Activated CD8-positive, alpha-beta memory T cell treated with anti-CD3 and anti-CD28 coated beads for 1 hour (primary cell): Measurements from ENCODE around the gene LRRC23.

Experiments
- DNase-seq, 2 donors: peaks; one replicate each; pipeline ENCODE4 v3.0.0-alpha.2; 2020; ENCODE audit warnings: low read depth in 1 of 2; ENCODE audit errors: extremely low read depth in 1 of 2

LRRC23 gene

DNA sequence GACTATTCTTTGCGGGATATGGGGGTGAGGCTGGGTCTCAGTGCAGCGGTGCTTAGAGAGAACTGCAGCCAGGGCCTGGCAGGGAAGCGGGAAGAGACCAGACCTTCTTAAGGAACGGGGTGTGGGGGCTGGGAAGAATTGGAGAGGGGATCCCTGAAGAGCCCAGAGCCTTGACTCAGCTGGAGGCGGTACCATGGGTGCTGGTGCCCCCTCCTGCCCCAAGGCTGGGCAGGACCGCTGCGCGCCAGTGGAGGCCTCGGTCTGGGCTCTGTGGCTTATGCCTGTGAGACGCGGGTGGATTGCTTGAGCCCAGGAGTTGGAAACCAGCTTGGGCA lies 37.7 kb downstream of the LRRC23 start:
- DNase-seq: no peak

DNA sequence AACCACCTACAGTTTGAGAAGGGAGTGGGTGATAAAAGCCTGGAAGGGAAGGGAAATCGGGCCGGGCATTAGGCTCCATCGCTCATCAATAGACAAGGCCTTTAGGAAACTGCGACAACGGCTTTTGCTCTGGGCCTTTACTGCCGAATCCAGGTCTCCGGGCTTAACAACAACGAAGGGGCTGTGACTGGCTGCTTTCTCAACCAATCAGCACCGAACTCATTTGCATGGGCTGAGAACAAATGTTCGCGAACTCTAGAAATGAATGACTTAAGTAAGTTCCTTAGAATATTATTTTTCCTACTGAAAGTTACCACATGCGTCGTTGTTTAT lies 38.7 kb downstream of the LRRC23 start:
- DNase-seq: no peak

DNA sequence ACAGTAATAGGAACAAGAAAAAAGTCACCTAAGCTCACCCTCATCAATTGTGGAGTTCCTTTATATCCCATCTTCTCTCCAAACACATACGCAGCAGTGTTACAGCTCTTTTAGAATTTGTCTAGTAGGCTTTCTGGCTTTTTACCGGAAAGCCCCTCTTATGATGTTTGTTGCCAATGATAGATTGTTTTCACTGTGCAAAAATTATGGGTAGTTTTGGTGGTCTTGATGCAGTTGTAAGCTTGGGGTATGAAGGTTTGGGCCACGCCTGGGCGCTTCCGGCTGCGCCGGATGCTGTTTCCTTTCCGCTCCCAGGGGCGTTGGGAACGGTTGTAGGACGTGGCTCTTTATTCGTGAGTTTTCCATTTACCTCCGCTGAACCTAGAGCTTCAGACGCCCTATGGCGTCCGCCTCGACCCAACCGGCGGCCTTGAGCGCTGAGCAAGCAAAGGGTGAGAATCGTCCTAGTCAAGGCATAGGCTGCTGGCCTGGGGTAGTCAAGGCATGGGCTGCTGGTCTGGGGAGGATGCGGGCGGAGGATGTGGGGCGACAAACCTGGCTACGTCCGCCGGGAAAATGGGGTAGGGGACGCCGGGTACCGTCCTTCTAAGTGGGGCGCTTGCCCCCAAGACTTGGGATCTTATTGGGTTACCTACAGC lies 39.2 kb downstream of the LRRC23 start, which contains the start of the genes C12orf57 and RNU7-1:
Gene C12orf57, plus strand, starts transcription at position 301 of the 659 bp plus-strand sequence. Its CDS starts 100 bp downstream, at position 401.
Gene RNU7-1, plus strand, starts transcription at position 95 of the 659 bp plus-strand sequence.
- no peak for DNase-seq

DNA sequence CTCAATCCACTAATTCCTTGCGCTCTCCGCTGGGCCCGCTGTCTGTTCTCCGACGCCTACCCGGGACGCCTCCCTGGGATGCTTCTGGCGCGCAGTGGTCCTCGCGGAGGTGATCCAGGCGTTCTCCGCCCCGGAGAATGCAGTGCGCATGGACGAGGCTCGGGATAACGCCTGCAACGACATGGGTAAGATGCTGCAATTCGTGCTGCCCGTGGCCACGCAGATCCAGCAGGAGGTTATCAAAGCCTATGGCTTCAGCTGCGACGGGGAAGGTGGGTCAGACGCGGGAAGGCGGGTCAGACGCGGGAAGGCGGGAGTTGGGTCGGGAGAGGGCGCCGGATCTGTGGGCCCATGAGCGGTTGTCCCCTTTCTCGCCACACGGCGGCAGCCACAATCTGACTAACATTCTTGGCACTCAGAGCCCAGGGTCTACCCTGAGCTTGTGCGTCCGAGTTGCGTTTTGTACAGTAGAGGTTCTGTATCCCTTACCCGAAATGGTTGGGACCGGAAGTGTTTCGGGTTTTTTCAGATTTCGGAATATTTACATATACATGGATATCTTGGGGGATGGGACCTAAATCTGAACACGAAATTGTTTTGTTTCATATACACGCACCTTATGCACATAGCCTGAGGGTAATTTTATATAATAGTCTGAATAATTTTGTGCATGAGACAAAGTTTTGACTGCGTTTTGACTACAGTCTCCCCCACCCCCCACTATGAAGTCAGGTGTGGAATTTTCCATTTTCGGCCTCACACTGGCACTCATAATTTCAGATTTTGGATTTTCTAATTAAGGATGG lies 40.0 kb downstream of the LRRC23 start:
- DNase-seq: peak; percentile 70 to 72

DNA sequence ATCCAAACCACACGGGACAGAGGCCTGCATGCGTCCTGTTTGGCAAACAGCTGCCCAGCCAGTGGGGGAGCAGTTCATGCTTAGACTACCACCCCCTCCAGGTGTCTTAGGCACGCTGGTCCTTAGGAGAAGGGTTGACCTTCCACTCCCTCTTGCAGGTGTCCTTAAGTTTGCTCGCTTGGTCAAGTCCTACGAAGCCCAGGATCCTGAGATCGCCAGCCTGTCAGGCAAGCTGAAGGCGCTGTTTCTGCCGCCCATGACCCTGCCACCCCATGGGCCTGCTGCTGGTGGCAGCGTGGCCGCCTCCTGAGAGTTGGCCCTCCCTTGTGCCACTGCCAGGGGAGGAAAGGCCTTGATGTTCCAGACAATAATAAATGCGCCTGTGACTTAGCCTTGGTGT lies 41.0 kb downstream of the LRRC23 start:
- DNase-seq: no peak

DNA sequence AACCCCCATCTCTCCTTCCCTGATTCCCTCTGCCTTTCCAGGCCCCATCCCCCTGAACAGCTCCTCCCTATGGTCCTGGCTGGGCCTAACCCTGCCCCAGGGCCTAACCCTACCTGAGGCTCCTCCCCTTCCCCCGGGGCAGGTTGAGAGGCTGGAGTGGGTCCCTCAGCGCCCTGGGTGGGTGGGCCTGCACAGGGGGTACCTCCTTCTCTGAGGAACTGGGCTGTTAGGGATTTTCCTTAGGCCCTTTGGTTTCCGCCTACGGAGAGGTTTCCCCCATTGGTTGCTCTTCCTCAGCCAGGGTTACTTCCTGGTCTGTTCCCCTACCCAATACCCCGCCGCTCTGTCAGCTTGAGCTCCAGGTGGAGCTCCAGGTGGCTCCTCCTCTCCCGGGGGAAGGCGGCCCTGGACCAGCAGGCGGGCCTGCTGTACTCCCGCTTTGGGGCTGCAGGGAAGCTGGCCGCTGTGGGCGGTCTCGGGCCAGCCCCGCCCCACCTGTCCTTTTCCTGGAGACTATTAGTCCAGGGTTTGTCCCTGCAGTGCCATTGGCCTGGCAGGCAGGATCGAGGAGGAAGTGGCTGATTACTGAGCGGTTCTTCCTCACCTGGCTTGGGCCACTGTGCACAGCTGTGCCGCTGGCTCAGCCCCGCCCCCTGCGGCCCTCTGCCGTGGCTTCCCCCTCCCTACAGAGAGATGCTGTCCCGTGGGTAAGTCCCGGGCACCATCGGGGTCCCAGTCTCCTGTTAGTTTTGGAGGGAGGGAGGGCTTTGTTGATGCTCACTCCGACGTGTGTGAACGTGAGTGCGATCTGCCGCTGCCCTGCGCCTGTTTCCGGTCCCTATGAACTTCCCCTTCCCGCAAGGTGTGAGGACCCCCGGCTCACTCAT lies 41.7 kb downstream of the LRRC23 start:
- DNase-seq: no peak

DNA sequence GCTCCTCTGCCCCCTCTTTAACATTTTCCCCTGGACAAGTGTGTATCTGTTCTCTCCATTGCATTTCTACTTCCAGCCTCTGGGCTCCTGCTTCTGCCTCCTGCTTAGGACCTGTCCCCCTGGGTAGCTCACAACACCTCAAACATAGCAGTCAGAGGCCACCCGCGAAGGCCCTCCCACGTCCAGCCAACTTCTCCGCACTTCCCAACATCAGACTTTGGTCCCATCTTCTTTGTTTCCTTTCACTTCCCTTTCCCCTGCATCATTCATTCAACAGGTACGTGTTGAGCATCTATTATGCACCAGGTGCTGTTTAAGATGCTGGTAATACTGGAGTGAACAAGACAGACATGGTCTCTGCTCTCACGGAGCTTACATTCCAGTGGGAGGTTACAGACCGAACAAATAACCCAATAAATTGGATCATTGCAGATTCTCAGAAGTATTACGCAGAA lies 42.3 kb downstream of the LRRC23 start:
- DNase-seq: no peak

DNA sequence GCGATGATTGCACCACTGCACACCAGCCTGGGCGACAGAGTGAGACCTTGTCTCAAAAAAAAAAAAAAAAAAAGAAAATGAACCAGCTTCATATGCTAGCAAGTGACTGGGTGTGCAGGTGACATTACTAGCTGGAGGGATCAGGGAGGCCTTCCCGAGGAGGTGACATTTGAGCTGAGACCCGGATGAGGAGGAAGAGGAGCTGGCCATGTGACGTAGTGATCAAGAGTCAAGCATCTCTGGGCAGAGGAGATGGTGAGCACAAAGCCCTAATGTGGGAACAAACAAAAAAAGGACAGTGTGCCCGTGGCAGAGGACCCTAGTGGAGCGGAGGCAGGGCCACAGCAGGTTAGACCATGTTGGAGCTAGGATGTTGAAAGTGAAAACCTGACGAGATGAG lies 43.0 kb downstream of the LRRC23 start:
- no peak for DNase-seq

DNA sequence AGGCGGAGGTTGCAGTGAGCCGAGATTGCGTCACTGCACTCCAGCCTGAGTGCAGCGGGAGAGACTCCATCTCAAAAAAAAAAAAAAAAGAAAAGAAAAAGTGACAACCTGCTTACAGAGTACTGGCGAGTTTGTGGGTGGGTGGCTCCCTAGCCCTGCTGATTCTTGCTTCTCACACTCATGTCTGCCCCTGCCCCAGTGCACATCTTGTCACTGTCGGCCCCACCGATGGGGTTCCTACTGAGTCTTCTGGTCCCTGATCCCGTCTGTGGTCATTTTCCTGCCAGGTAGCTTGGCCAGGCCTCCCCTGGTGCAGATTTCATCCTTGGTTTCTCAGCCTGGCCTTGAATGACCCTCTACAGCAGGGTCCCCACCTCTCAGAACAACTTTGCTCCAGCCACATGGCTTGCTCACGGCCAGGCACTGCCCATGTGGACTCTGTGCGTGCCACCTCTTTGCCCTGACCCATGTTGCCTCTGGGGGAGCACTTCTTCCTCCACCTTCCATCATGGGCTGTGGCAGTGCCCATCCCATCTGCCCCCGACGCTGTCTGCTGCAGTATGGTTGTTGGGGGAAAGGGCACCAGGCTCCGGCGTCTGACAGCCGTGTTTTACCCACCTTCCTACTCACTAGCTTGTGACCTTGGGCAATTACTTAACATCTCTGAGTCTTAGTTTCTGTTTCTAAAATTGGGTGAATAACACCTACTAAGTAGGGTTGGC lies 44.4 kb downstream of the LRRC23 start:
- DNase-seq: no peak

DNA sequence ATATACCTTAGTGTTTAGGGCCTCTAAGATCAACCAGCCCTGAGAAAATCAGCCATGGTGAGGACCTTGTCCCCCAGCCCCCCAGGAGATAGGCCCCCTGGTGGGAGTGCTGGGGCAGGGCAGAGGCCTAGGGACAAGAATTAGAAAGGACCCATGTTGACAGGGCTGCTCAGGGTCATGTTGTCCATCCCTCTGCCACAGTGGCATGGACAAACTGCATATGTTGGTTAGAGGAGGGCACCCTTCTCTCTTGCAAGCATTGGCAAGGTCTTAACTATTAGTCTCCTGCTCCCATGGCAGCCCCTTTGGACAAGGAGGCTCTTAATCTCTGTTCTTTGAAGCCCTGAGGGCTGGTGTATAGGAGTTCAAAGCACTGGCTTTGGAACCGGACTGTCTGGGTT lies 45.8 kb downstream of the LRRC23 start:
- no peak for DNase-seq

DNA sequence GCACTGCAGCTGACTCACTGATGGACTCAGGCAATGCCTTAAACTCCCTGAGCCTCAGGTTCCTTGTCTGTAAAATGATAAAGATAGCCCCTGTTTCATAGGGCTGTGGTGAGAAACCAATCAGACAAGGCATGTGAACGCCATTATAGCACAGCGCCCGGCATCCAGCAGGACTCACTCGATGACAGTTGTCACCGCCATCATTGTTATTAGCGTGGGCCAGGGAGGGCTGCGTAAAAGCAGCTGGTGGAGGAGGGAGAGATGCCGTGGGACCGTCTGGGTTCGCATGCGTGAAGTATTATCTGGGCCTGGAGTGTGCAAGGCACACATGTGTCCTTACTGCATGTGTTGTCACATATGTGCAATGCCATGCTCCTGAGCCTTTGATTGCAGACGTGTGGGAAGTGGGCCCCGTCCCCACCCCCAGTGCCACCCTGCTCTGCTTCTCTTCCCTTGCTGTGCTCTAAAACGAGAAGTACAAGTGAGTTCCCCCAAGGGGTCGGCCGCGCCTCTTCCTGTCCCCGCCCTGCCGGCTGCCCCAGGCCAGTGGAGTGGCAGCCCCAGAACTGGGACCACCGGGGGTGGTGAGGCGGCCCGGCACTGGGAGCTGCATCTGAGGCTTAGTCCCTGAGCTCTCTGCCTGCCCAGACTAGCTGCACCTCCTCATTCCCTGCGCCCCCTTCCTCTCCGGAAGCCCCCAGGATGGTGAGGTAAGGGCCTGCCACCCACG lies 46.4 kb downstream of the LRRC23 start, which contains the start of gene PTPN6:
Gene PTPN6, plus strand, starts transcription at position 546 of the 730 bp plus-strand sequence. Its CDS starts 157 bp downstream, at position 703.
- no peak for DNase-seq

DNA sequence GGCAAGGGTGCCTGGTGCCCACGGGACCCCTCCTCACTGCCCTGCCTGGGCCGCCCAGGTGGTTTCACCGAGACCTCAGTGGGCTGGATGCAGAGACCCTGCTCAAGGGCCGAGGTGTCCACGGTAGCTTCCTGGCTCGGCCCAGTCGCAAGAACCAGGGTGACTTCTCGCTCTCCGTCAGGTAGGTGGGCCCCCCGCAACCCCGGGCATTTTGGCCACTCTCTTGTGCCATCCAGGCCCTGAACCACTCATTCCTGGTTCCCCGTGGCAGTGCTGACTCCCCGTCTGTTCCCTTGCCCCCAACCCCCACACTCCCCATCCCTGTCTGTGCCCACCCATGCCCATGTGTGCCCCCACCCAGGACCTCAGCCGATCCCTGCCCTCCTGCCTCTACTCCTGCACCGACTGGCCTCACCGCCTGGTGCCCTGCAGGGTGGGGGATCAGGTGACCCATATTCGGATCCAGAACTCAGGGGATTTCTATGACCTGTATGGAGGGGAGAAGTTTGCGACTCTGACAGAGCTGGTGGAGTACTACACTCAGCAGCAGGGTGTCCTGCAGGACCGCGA lies 47.0 kb downstream of the LRRC23 start:
- DNase-seq: no peak

DNA sequence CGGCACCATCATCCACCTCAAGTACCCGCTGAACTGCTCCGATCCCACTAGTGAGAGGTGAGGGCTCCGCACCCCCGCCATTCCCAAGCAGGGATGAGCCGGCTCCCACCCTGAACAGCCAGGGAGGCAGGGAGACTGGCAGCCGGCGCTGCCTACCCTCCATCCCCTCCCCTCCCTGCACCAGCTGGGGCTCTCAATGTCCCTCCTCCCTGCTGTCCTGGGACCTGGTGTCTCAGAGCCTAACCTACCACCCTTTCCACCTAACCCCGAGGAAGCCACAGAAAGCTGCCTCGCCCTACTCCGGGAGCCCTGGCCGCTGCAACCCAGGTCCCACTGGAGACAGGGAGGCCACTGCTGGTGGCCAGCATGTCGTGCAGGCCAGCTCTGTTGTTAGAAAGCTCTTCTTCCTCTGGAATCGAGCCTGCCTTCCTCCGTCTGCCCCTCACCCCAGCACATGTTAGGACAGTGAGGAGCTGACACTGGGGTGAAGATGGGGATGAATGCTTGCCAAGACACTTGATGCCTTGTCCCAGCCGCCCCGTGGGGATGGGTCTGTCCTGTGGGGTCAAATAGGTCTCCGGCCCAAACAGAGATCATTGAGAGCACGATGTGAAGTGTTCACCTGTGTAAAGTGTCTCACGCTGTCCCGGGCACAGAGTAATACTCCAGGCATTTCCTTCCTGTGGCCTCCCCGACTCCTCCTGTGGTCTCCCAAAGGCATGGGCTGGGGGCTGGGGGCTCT lies 47.7 kb downstream of the LRRC23 start:
- DNase-seq: no peak

DNA sequence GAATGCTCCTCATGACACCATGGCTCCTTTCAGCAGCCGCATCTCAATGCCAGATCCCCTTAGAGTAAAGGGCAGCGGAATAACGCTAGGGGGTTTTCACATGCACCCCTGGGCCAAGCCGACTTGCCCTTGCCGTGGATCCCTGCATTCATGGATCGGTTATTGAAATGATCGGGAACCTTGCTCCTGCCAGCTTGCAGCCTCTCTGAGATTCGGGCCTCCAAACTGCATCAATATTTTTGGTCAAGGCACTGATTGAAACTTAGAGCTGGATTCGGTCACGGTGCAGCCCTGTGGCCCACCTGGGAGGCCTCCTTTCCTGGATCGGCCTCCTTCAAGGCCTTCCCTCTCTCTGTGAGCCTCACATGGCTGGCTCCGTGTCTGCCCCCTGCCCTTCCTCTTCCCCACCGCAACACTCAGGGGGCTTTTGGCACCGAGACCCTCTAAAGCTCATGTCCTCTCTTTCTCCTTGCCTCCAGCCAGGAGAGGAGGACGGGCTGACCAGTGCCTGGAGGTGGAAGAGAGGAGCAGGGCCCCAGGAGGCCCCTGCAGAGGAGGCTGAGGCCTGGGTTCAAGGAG lies 48.3 kb downstream of the LRRC23 start:
- no peak for DNase-seq

DNA sequence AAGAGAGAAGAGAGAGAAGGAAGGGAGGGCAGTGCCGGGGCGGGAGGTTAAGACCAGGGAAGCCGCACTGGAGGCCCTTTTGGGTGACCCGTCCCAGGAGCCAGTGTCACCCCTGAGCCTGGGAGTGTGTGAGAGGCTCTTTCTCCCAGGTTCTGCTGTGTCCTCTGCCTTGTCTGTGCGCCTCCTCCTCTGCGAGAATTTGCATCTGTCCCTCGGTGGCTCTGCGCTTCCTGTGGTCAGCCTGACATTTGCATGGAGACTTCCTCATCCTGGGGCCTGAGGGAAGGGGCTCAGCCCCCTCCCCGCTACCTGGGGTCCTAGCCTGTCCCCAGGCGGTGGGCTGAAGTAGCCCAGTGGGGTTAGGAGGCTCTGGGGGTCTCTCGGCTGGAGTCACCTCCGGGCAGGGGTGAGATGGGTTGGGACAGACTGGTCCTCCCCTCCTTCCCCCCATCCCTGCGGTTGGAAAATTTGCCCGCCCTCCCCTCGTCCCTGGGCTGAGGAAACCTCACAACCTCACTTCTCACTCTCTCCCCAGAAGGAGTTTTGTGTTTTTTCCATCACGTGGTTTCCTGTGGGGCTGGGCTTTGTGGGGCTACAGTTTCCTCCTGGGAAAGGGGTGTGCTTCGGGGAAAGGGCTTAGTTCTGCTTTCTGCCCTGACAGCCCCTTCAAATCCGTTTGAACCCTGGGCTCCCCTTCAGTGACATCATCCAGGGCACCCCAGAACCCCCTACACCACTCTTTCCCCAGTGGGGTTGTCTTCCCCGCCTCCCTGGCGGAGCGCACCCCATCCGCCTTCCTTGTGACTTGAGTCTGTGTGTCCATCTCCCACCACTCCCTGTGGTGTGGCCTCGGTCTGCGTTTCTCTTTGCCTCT lies 49.1 kb downstream of the LRRC23 start:
- DNase-seq: peak; percentile 73 to 74

DNA sequence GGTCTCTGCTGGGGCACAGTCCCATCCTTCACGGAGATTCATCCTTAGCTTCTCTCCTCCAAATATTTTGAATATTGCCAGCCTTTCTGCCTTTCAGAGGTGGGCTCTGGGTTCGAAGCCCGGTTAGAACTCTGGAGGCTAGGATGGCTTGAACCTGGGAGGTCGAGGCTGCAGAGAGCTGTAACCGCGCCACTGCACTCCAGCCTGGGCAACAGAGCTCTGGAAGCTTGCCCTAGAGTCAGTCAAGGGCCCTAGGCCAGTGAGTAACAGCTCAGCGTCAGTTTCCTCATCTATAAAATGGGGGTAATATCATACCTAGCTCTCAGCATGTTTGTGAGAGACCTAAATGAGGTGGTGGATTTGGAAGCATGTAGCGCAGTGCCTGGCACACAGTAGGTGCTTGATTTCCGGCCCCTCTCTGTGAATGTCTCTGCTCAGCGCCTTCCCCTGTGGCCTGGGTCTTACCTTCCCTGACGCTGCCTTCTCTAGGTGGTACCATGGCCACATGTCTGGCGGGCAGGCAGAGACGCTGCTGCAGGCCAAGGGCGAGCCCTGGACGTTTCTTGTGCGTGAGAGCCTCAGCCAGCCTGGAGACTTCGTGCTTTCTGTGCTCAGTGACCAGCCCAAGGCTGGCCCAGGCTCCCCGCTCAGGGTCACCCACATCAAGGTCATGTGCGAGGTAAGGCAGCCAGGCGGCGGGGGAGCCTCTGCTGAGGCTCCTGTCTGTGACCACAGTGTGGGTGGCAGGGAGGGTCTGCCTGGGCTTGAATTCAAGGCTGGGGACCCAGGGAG lies 49.9 kb downstream of the LRRC23 start:
- no peak for DNase-seq
